ENCODE data around the gene PRR13. TPM values are rescaled to one million over a fixed set of nuclear protein-coding genes. Genes with fewer than 3 reads are reported as not detected.
"Not testable (repeated sequence)": the region's sequence is repeated elsewhere in the genome, so short reads cannot be mapped to it uniquely, and the experiment has no call there.

The PRR13 gene
- total RNA-seq, 4 donors from 2014 or later: 47.8 to 77.6 (median 65.3) TPM

GRCh38 chr12:53479331-53479730 lies 37.8 kb downstream of the PRR13 start:
- peaks cover 38 to 71% (median 59%) of the 10 kb centered on the region in 4 donors for H3K4me1 ChIP-seq
- no peaks in the 10 kb centered on the region for H3K27me3 ChIP-seq
- TF ChIP-seq CTCF (IDR thresholded peaks at IDR 0.05): no peak
- TF ChIP-seq POLR2A (IDR thresholded peaks at IDR 0.05; ENCODE audit: low read depth): no peak
- no peak for TF ChIP-seq EP300 (IDR thresholded peaks at IDR 0.05)
- TF ChIP-seq POLR2AphosphoS5 (IDR thresholded peaks at IDR 0.05): no peak
- peaks cover 43 to 100% (median 95%) of the 10 kb centered on the region in 4 donors for H3K36me3 ChIP-seq
- H3K27ac ChIP-seq (replicated peaks in 1 of 4): peak overlapping the region in 3 of 4 donors; percentile 32 to 52 (median 47)
- intact Hi-C loops (cut with DNase I): no loop called here
- H3K9me3 ChIP-seq: no peaks in the 10 kb centered on the region
- DNase-seq (ENCODE audit: extremely low spot score): no peak
- WGBS: 71% methylated on average over 5 of the region's 5 CpGs
- no peak overlapping the region for H3K4me3 ChIP-seq

GRCh38 chr12:53480491-53481442 lies 39.2 kb downstream of the PRR13 start:
- 65% methylated on average over 12 of the region's 12 CpGs for WGBS
- Histone ChIP-seq H3K4me1 (peaks cover 27 to 58% (median 44%) of the 10 kb centered on the region in 4 donors), H3K9me3 (no peaks in the 10 kb centered on the region), H3K36me3 (peaks cover 34 to 100% (median 95%) of the 10 kb centered on the region in 4 donors), H3K27me3 (no peaks in the 10 kb centered on the region), H3K4me3 (no peak overlapping the region), H3K27ac (replicated peaks in 1 of 4) (peak overlapping the region in 2 of 4 donors; percentile 7 to 32)
- TF ChIP-seq EP300 (IDR thresholded peaks at IDR 0.05): no peak
- no peak for TF ChIP-seq POLR2AphosphoS5 (IDR thresholded peaks at IDR 0.05)
- no peak for TF ChIP-seq CTCF (IDR thresholded peaks at IDR 0.05)
- no peak for TF ChIP-seq POLR2A (IDR thresholded peaks at IDR 0.05; ENCODE audit: low read depth)
- no peak for DNase-seq (ENCODE audit: extremely low spot score)
- intact Hi-C loops (cut with DNase I): no loop called here

GRCh38 chr12:53481458-53481857 lies 39.9 kb downstream of the PRR13 start:
- H3K27me3 ChIP-seq; H3K4me3 ChIP-seq; intact Hi-C loops (cut with DNase I); DNase-seq (ENCODE audit: extremely low spot score); H3K9me3 ChIP-seq: not testable (repeated sequence)
- H3K27ac ChIP-seq (replicated peaks in 1 of 4): peak overlapping the region in 3 of 4 donors; percentile 3 to 62 (median 7)
- peaks cover 34 to 100% (median 95%) of the 10 kb centered on the region in 4 donors for H3K36me3 ChIP-seq
- 59% methylated on average over 6 of the region's 6 CpGs for WGBS
- peaks cover 21 to 51% (median 37%) of the 10 kb centered on the region in 4 donors for H3K4me1 ChIP-seq

GRCh38 chr12:53481939-53482586 lies 40.5 kb downstream of the PRR13 start:
- TF ChIP-seq POLR2A (IDR thresholded peaks at IDR 0.05; ENCODE audit: low read depth) (no peak), POLR2AphosphoS5 (IDR thresholded peaks at IDR 0.05) (peak in 1 of 2 donors; percentile 31), CTCF (IDR thresholded peaks at IDR 0.05) (peak in 1 of 3 experiments; percentile 12)

GRCh38 chr12:53482626-53483168 lies 41.2 kb downstream of the PRR13 start:
- no peak for DNase-seq (ENCODE audit: extremely low spot score)
- Histone ChIP-seq H3K36me3 (peaks cover 28 to 100% (median 94%) of the 10 kb centered on the region in 4 donors), H3K27me3 (no peaks in the 10 kb centered on the region), H3K4me1 (peaks cover 16 to 42% (median 30%) of the 10 kb centered on the region in 4 donors), H3K27ac (replicated peaks in 1 of 4) (peak overlapping the region; percentile 13 to 62 (median 40)), H3K9me3 (no peaks in the 10 kb centered on the region), H3K4me3 (no peak overlapping the region)
- no peak for TF ChIP-seq EP300 (IDR thresholded peaks at IDR 0.05)
- TF ChIP-seq POLR2A (IDR thresholded peaks at IDR 0.05; ENCODE audit: low read depth): no peak
- TF ChIP-seq CTCF (IDR thresholded peaks at IDR 0.05): no peak
- no peak for TF ChIP-seq POLR2AphosphoS5 (IDR thresholded peaks at IDR 0.05)
- 82% methylated on average over 9 of the region's 18 CpGs for WGBS
- intact Hi-C loops (cut with DNase I): no loop called here

More at GRCh38 chr12:53481939-53482586, 40.5 kb downstream of the PRR13 start:
- WGBS: 68% methylated on average over 8 of the region's 9 CpGs
- no peaks in the 10 kb centered on the region for H3K9me3 ChIP-seq
- peak overlapping the region; percentile 13 to 62 (median 40) for H3K27ac ChIP-seq (replicated peaks in 1 of 4)
- intact Hi-C loops (cut with DNase I): no loop called here
- H3K4me3 ChIP-seq: no peak overlapping the region
- DNase-seq (ENCODE audit: extremely low spot score): no peak
- no peaks in the 10 kb centered on the region for H3K27me3 ChIP-seq
- peaks cover 29 to 100% (median 95%) of the 10 kb centered on the region in 4 donors for H3K36me3 ChIP-seq
- peaks cover 16 to 45% (median 33%) of the 10 kb centered on the region in 4 donors for H3K4me1 ChIP-seq

Data from esophagus muscularis mucosa (tissue), 4 donors.